ENCODE results near the gene PTPN20.
"Not testable (repeated sequence)": the region's sequence is repeated elsewhere in the genome, so short reads cannot be mapped to it uniquely, and the experiment has no call there.

DNA sequence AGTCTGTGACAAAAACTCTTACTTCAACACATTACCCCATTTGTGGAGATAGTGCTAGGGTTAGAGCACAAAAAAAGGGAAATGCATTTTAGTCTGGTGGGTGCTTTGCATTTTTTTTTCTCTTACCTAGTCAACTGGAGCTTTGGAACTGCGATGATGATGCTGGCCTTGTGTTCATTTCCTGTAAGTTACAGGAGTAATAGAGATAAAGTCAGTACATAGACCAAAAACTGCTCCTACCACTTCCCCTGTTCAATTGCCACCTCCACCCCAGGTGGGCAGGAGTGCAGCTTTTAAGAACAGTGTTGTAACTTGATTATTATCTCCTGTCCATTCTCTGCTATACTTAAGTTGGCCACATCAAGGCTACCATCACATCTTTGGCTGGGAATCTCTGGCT is 29.9 kb downstream of the PTPN20 start:
- TF ChIP-seq, protein P1, sequence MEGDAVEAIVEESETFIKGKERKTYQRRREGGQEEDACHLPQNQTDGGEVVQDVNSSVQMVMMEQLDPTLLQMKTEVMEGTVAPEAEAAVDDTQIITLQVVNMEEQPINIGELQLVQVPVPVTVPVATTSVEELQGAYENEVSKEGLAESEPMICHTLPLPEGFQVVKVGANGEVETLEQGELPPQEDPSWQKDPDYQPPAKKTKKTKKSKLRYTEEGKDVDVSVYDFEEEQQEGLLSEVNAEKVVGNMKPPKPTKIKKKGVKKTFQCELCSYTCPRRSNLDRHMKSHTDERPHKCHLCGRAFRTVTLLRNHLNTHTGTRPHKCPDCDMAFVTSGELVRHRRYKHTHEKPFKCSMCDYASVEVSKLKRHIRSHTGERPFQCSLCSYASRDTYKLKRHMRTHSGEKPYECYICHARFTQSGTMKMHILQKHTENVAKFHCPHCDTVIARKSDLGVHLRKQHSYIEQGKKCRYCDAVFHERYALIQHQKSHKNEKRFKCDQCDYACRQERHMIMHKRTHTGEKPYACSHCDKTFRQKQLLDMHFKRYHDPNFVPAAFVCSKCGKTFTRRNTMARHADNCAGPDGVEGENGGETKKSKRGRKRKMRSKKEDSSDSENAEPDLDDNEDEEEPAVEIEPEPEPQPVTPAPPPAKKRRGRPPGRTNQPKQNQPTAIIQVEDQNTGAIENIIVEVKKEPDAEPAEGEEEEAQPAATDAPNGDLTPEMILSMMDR (IDR thresholded peaks at IDR 0.05), result not testable (repeated sequence)
- not testable (repeated sequence) for TF ChIP-seq POLR2AphosphoS5, EP300, POLR2A (IDR thresholded peaks at IDR 0.05)
